Prostate gland (tissue), 2 donors: ENCODE measurements around the gene MTHFR.

Experiments
- POLR2A ChIP-seq: fragments of 450-650 bp; IDR thresholded peaks from one replicate; pipeline ENCODE4 v1.6.1; 2016; ENCODE audit warnings: antibody characterized with exemption, mild to moderate bottlenecking
- TF ChIP-seq, protein P1 (sequence below), 4 experiments: fragments of 200-600 bp in 2 of 4; fragments of 450-650 bp in 2 of 4; sonication (generic) in 2 of 4; IDR thresholded peaks; 1 replicate in 3 of 4; 2 replicates in 1 of 4; pipeline ENCODE4 v1.5.1; 2016 to 2019; ENCODE audit warnings: antibody characterized with exemption in 4 of 4, mild to moderate bottlenecking in 2 of 4, moderate library complexity in 2 of 4

- TF ChIP-seq, protein P1, sequence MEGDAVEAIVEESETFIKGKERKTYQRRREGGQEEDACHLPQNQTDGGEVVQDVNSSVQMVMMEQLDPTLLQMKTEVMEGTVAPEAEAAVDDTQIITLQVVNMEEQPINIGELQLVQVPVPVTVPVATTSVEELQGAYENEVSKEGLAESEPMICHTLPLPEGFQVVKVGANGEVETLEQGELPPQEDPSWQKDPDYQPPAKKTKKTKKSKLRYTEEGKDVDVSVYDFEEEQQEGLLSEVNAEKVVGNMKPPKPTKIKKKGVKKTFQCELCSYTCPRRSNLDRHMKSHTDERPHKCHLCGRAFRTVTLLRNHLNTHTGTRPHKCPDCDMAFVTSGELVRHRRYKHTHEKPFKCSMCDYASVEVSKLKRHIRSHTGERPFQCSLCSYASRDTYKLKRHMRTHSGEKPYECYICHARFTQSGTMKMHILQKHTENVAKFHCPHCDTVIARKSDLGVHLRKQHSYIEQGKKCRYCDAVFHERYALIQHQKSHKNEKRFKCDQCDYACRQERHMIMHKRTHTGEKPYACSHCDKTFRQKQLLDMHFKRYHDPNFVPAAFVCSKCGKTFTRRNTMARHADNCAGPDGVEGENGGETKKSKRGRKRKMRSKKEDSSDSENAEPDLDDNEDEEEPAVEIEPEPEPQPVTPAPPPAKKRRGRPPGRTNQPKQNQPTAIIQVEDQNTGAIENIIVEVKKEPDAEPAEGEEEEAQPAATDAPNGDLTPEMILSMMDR (IDR thresholded peaks at IDR 0.05): no peak
- no peak for TF ChIP-seq POLR2A
Observed at GRCh38 chr1:11825131-11825530, 19.4 kb upstream of the MTHFR start.
